ENCODE data around the gene CFB. TPM values are rescaled to one million over a fixed set of nuclear protein-coding genes. Genes with fewer than 3 reads are reported as not detected.

The CFB gene
- total and polyA plus RNA-seq, 2 of the 13 experiments (the other 11 are each of a cell fraction or from before 2014, with no cell fraction given): 171 to 513 TPM

DNA sequence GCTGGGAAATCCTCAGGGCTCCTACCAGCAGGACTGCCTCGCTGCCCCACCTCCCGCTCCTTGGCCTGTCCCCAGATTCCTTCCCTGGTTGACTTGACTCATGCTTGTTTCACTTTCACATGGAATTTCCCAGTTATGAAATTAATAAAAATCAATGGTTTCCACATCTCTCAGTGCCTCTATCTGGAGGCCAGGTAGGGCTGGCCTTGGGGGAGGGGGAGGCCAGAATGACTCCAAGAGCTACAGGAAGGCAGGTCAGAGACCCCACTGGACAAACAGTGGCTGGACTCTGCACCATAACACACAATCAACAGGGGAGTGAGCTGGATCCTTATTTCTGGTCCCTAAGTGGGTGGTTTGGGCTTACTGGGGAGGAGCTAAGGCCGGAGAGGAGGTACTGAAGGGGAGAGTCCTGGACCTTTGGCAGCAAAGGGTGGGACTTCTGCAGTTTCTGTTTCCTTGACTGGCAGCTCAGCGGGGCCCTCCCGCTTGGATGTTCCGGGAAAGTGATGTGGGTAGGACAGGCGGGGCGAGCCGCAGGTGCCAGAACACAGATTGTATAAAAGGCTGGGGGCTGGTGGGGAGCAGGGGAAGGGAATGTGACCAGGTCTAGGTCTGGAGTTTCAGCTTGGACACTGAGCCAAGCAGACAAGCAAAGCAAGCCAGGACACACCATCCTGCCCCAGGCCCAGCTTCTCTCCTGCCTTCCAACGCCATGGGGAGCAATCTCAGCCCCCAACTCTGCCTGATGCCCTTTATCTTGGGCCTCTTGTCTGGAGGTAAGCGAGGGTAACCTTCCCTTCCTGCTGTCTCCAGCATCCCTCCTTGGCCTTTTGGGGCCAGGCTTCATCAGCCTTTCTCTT is at the start of gene CFB (continued):
- TF ChIP-seq HDAC6 (IDR thresholded peaks at IDR 0.05; ENCODE audit: low read depth, low read length) (no peak), EHMT2 (IDR thresholded peaks at IDR 0.05; ENCODE audit: borderline replicate concordance, low read depth, low read length) (peak; percentile 71; the same call in 1 of the 2 replicates), ZNF678 (CRISPR knock-in tag; IDR thresholded peaks at IDR 0.05) (no peak), TCF12 (IDR thresholded peaks at IDR 0.05) (no peak), TCF12 (CRISPR knock-in tag; IDR thresholded peaks at IDR 0.05) (0 out of 2 replicates have a peak, but pooled peaks have one; percentile 22), SUZ12 (IDR thresholded peaks at IDR 0.05; ENCODE audit: low read depth, low read length) (no peak), REXO4 (CRISPR knock-in tag; IDR thresholded peaks at IDR 0.05; ENCODE audit: borderline replicate concordance) (no peak), ZFYVE20 (CRISPR knock-in tag; IDR thresholded peaks at IDR 0.05; ENCODE audit: borderline replicate concordance, low read depth) (no peak), ATF7 (IDR thresholded peaks at IDR 0.05) (no peak), ATF7 (CRISPR knock-in tag; IDR thresholded peaks at IDR 0.05) (no peak; the same call in none of the 2 replicates), ZNF556 (CRISPR knock-in tag; IDR thresholded peaks at IDR 0.05; ENCODE audit: borderline replicate concordance) (peak; percentile 88; the same call in 1 of the 2 replicates), HOXA7 (CRISPR knock-in tag; IDR thresholded peaks at IDR 0.05) (no peak), SSRP1 (CRISPR knock-in tag; IDR thresholded peaks at IDR 0.05) (peak; percentile 38; the same call in 1 of the 2 replicates), ZNF24 (IDR thresholded peaks at IDR 0.05) (peak; percentile 11; the same call in 1 of the 2 replicates), THAP11 (CRISPR knock-in tag; IDR thresholded peaks at IDR 0.05) (peak; percentile 78)
- TF ChIP-seq, protein P1, sequence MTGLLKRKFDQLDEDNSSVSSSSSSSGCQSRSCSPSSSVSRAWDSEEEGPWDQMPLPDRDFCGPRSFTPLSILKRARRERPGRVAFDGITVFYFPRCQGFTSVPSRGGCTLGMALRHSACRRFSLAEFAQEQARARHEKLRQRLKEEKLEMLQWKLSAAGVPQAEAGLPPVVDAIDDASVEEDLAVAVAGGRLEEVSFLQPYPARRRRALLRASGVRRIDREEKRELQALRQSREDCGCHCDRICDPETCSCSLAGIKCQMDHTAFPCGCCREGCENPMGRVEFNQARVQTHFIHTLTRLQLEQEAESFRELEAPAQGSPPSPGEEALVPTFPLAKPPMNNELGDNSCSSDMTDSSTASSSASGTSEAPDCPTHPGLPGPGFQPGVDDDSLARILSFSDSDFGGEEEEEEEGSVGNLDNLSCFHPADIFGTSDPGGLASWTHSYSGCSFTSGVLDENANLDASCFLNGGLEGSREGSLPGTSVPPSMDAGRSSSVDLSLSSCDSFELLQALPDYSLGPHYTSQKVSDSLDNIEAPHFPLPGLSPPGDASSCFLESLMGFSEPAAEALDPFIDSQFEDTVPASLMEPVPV (CRISPR knock-in tag; IDR thresholded peaks at IDR 0.05): peak; percentile 92; the same call in 1 of the 2 replicates
- TF ChIP-seq, protein P2, sequence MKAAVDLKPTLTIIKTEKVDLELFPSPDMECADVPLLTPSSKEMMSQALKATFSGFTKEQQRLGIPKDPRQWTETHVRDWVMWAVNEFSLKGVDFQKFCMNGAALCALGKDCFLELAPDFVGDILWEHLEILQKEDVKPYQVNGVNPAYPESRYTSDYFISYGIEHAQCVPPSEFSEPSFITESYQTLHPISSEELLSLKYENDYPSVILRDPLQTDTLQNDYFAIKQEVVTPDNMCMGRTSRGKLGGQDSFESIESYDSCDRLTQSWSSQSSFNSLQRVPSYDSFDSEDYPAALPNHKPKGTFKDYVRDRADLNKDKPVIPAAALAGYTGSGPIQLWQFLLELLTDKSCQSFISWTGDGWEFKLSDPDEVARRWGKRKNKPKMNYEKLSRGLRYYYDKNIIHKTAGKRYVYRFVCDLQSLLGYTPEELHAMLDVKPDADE (CRISPR knock-in tag; IDR thresholded peaks at IDR 0.05): no peak
- TF ChIP-seq, protein P3, sequence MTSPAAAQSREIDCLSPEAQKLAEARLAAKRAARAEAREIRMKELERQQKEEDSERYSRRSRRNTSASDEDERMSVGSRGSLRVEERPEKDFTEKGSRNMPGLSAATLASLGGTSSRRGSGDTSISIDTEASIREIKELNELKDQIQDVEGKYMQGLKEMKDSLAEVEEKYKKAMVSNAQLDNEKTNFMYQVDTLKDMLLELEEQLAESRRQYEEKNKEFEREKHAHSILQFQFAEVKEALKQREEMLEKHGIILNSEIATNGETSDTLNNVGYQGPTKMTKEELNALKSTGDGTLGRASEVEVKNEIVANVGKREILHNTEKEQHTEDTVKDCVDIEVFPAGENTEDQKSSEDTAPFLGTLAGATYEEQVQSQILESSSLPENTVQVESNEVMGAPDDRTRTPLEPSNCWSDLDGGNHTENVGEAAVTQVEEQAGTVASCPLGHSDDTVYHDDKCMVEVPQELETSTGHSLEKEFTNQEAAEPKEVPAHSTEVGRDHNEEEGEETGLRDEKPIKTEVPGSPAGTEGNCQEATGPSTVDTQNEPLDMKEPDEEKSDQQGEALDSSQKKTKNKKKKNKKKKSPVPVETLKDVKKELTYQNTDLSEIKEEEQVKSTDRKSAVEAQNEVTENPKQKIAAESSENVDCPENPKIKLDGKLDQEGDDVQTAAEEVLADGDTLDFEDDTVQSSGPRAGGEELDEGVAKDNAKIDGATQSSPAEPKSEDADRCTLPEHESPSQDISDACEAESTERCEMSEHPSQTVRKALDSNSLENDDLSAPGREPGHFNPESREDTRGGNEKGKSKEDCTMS (CRISPR knock-in tag; conservative IDR thresholded peaks at IDR 0.05): no peak
- TF ChIP-seq, protein P4, sequence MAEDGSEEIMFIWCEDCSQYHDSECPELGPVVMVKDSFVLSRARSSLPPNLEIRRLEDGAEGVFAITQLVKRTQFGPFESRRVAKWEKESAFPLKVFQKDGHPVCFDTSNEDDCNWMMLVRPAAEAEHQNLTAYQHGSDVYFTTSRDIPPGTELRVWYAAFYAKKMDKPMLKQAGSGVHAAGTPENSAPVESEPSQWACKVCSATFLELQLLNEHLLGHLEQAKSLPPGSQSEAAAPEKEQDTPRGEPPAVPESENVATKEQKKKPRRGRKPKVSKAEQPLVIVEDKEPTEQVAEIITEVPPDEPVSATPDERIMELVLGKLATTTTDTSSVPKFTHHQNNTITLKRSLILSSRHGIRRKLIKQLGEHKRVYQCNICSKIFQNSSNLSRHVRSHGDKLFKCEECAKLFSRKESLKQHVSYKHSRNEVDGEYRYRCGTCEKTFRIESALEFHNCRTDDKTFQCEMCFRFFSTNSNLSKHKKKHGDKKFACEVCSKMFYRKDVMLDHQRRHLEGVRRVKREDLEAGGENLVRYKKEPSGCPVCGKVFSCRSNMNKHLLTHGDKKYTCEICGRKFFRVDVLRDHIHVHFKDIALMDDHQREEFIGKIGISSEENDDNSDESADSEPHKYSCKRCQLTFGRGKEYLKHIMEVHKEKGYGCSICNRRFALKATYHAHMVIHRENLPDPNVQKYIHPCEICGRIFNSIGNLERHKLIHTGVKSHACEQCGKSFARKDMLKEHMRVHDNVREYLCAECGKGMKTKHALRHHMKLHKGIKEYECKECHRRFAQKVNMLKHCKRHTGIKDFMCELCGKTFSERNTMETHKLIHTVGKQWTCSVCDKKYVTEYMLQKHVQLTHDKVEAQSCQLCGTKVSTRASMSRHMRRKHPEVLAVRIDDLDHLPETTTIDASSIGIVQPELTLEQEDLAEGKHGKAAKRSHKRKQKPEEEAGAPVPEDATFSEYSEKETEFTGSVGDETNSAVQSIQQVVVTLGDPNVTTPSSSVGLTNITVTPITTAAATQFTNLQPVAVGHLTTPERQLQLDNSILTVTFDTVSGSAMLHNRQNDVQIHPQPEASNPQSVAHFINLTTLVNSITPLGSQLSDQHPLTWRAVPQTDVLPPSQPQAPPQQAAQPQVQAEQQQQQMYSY (CRISPR knock-in tag; IDR thresholded peaks at IDR 0.05): peak; percentile 43; the same call in 1 of the 2 replicates
